ENCODE data around the gene ZIK1. TPM values are rescaled to one million over a fixed set of nuclear protein-coding genes. Genes with fewer than 3 reads are reported as not detected.

Gene ZIK1
- total and polyA plus RNA-seq, 9 of the 15 experiments (the other 6 are each of a cell fraction or from before 2014, with no cell fraction given): 0.03 to 0.42 (median 0.15) TPM; not detected in 1

DNA sequence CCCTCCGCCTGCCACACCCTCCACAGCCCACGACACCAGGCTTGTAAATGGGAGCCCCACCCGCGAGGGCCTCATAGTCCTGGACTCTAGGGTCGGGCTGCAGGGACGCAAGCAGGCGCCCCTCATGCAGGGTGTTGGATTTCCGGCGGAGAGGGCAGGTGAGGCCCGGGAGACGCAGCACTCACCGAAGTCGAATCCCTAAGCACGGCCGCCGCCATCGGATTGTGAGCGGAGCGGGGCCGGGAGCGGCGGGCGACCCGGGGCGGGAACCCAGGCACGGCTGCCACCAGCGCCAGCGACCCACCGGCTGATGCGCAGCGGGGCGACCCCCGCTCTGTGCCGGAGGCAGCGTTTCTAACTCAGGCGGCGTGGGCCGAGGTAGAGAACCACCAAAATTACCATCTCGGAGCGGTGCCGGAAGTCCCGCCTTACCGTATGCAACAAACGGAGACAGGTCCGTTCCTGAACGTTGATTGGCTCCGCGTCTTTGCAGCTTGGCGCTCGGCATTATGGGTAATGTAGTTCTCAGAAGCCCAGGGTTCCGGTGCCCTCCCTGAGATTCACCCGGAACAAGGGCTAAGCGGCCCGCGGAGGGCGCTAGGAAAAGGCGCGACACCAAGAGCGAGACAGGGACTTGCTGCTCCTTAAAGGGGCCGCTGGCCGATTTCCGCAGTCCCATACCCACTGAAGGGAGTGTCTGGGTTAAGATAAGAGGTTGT is 5.3 kb upstream of the ZIK1 start, which contains the start of gene ZNF416 (continued):
- TF ChIP-seq, protein P1, sequence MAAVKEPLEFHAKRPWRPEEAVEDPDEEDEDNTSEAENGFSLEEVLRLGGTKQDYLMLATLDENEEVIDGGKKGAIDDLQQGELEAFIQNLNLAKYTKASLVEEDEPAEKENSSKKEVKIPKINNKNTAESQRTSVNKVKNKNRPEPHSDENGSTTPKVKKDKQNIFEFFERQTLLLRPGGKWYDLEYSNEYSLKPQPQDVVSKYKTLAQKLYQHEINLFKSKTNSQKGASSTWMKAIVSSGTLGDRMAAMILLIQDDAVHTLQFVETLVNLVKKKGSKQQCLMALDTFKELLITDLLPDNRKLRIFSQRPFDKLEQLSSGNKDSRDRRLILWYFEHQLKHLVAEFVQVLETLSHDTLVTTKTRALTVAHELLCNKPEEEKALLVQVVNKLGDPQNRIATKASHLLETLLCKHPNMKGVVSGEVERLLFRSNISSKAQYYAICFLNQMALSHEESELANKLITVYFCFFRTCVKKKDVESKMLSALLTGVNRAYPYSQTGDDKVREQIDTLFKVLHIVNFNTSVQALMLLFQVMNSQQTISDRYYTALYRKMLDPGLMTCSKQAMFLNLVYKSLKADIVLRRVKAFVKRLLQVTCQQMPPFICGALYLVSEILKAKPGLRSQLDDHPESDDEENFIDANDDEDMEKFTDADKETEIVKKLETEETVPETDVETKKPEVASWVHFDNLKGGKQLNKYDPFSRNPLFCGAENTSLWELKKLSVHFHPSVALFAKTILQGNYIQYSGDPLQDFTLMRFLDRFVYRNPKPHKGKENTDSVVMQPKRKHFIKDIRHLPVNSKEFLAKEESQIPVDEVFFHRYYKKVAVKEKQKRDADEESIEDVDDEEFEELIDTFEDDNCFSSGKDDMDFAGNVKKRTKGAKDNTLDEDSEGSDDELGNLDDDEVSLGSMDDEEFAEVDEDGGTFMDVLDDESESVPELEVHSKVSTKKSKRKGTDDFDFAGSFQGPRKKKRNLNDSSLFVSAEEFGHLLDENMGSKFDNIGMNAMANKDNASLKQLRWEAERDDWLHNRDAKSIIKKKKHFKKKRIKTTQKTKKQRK (IDR thresholded peaks at IDR 0.05; ENCODE audit: borderline replicate concordance, low read depth, low read length): no peak
- TF ChIP-seq, protein P2, sequence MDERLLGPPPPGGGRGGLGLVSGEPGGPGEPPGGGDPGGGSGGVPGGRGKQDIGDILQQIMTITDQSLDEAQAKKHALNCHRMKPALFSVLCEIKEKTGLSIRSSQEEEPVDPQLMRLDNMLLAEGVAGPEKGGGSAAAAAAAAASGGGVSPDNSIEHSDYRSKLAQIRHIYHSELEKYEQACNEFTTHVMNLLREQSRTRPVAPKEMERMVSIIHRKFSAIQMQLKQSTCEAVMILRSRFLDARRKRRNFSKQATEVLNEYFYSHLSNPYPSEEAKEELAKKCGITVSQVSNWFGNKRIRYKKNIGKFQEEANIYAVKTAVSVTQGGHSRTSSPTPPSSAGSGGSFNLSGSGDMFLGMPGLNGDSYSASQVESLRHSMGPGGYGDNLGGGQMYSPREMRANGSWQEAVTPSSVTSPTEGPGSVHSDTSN (CRISPR knock-in tag; IDR thresholded peaks at IDR 0.05; ENCODE audit: low read depth): no peak
- TF ChIP-seq, protein P2 (tag; conservative IDR thresholded peaks at IDR 0.05; ENCODE audit: low read depth): peak; percentile 49
- TF ChIP-seq ELF1 (tag; IDR thresholded peaks at IDR 0.05) (peak; percentile 83), GTF2E2 (tag; IDR thresholded peaks at IDR 0.05) (no peak), MYNN (IDR thresholded peaks at IDR 0.05) (no peak), MYNN (CRISPR knock-in tag; IDR thresholded peaks at IDR 0.05) (no peak), SETDB1 (IDR thresholded peaks at IDR 0.05; ENCODE audit: low read length) (no peak), ZNF707 (CRISPR knock-in tag; conservative IDR thresholded peaks at IDR 0.05) (no peak), NFRKB (IDR thresholded peaks at IDR 0.05; ENCODE audit: low read depth) (no peak), CREB1 (IDR thresholded peaks at IDR 0.05) (0 out of 2 replicates have a peak, but pooled peaks have one; percentile 11), CREB1 (CRISPR knock-in tag; IDR thresholded peaks at IDR 0.05) (no peak; the same call in 1 of the 2 replicates), BCL6 (CRISPR knock-in tag; IDR thresholded peaks at IDR 0.05) (no peak), POLR2B (IDR thresholded peaks at IDR 0.05; ENCODE audit: low read depth, partially characterized antibody) (no peak), JUNB (CRISPR knock-in tag; conservative IDR thresholded peaks at IDR 0.05) (no peak), GATA2 (CRISPR knock-in tag; IDR thresholded peaks at IDR 0.05) (no peak), SAFB2 (IDR thresholded peaks at IDR 0.05; ENCODE audit: borderline replicate concordance, low read depth, low read length, severe bottlenecking) (no peak), MAFG (tag; conservative IDR thresholded peaks at IDR 0.05) (no peak), BCOR (IDR thresholded peaks at IDR 0.05) (no peak), ZKSCAN8 (CRISPR knock-in tag; IDR thresholded peaks at IDR 0.05) (no peak), NFE2 (IDR thresholded peaks at IDR 0.05; ENCODE audit: low read depth) (no peak)
- TF ChIP-seq, protein P3, sequence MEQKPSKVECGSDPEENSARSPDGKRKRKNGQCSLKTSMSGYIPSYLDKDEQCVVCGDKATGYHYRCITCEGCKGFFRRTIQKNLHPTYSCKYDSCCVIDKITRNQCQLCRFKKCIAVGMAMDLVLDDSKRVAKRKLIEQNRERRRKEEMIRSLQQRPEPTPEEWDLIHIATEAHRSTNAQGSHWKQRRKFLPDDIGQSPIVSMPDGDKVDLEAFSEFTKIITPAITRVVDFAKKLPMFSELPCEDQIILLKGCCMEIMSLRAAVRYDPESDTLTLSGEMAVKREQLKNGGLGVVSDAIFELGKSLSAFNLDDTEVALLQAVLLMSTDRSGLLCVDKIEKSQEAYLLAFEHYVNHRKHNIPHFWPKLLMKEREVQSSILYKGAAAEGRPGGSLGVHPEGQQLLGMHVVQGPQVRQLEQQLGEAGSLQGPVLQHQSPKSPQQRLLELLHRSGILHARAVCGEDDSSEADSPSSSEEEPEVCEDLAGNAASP (IDR thresholded peaks at IDR 0.05): no peak

All from K562 (cell line).